Measurements from ENCODE around the gene PFN4. TPM values are rescaled to one million over a fixed set of nuclear protein-coding genes. Genes with fewer than 3 reads are reported as not detected.

Gene PFN4
- total and polyA plus RNA-seq, 9 of the 15 experiments (the other 6 are each of a cell fraction or from before 2014, with no cell fraction given): 0.07 to 0.54 (median 0.31) TPM; not detected in 2

DNA sequence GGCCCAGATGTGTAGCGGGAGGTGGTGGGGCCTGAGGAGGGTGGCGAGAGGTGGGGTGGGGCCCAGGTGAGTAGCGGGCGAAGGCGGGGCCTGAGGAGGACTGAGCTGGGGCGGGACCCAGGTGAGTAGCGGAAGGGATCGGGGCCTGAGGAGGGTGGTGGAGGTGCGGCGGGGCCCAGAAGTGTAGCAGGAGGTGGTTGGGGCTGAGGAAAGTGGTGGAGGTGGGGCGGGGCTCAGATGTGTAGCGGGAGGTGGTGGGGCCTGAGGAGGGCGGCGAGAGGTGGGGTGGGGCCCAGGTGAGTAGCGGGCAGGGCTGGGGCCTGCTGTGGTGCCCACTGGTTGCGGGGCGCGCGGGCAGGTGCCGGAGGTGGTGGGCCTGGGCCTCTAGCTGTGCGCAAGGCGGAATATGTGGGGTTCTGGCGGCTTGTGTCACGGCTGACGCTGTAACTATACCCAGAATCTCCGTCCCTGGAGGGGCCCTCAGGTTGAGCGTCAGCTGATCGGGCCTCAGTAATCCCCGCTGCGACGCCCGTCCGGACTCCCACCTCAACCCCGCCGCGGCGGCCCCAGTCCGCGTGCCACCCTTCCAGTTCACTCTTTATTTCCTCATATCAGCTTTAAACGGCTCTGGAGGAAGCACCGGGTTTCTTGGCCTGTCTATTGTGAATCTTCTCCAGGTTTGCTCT lies 46.1 kb downstream of the PFN4 start (continued):
- TF ChIP-seq, protein P1, sequence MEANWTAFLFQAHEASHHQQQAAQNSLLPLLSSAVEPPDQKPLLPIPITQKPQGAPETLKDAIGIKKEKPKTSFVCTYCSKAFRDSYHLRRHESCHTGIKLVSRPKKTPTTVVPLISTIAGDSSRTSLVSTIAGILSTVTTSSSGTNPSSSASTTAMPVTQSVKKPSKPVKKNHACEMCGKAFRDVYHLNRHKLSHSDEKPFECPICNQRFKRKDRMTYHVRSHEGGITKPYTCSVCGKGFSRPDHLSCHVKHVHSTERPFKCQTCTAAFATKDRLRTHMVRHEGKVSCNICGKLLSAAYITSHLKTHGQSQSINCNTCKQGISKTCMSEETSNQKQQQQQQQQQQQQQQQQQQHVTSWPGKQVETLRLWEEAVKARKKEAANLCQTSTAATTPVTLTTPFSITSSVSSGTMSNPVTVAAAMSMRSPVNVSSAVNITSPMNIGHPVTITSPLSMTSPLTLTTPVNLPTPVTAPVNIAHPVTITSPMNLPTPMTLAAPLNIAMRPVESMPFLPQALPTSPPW (CRISPR knock-in tag; IDR thresholded peaks at IDR 0.05): peak; percentile 51

DNA sequence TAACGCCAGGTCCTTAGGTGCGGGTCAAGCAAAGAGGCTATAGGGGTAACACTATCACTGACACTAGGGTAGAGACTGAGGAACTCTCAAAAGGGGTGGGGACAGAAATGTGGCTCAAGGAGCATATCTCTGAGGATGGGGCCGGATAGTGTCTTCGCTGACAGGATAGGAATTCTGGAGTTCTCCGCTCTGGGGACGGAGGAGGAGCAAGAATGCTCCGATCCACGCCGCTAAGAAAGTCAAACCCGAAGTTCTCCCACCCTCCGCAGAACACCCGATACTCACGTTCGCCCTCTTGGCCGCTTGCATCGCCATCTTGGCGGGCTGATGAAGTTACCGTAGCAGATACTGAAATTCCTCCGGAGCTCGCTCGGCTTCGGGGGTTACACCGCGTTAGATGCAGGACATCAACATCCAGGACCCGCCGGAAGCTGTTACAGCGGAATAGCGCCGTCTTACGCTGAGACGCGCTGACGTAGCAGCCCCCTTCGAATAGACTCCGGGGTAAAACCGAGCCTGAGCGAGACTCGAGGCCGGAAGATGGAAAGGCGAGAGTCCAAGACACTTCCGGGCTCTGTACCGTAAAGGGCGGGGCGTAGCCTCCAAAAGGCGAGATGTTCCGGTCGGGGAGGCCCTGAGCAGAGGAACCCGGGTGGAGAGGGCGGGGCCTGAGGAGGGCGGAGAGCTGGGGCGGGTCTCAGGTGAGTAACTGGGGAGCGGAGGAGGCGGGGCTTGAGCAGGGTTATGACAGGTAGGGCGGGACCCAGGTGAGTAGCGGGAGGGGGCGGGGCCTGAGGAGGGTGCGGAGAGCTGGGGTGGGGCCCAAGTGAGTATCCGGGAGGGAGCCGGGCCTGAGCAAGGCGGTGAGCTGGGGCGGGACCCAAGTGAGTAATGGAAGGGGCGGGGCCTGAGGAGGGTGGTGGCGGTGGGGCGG lies 47.0 kb downstream of the PFN4 start, which contains the start of gene SF3B6:
TSS of gene SF3B6 (minus strand) at position 412 of the 934 bp plus-strand sequence. CDS start at position 315, 97 bp downstream.
- ChIA-PET POLR2A (interaction anchor here (0.5 to 1.9 kb wide), 12 partner anchors 8 to 151 kb away, joined by 3 to 16 read pairs (median 7); partner anchors contain the start of genes ATAD2B, MFSD2B, TP53I3 and WDCP), CTCF (ENCODE audit: low intra/inter-chr PET ratio) (no interaction called here)
- Histone ChIP-seq H4K20me1 (replicated peaks; ENCODE audit: control insufficient read depth, insufficient read depth, low read length) (no peaks in the 10 kb centered on the region), H3K9me1 (ENCODE audit: control insufficient read depth, insufficient read depth, low read length) (no peaks in the 10 kb centered on the region), H3K36me3 (ENCODE audit: control insufficient read depth, insufficient read depth, low read length) (peaks cover 36% of the 10 kb centered on the region), H2AFZ (ENCODE audit: low read depth, low read length) (peak within 1 kb of the TSS; percentile 82), H3K4me3 (peak within 1 kb of the TSS; percentile 58), H3K27ac (ENCODE audit: extremely low read depth, low read depth, low read length) (peak within 1 kb of the TSS; percentile 75), H3K4me2 (ENCODE audit: insufficient read depth, low read length) (peak within 1 kb of the TSS; percentile 99), H3K9ac (ENCODE audit: insufficient read depth in 1 of 2, low read depth in 2 of 2, low read length in 2 of 2) (peak within 1 kb of the TSS; percentile 78 to 92), H3K4me1 (replicated peaks in 1 of 2; ENCODE audit: control insufficient read depth in 2 of 2, insufficient read depth in 2 of 2, low read length in 2 of 2) (peaks cover 9 to 15% of the 10 kb centered on the region in 2 experiments; a peak in 4 of 5 replicates), H3K9me3 (replicated peaks; ENCODE audit: control insufficient read depth, insufficient read depth, low read depth, low read length) (no peaks in the 10 kb centered on the region), H3K27me3 (ENCODE audit: control insufficient read depth in 2 of 2, insufficient read depth in 2 of 2, low read length in 2 of 2) (no peaks in the 10 kb centered on the region), H3K79me2 (ENCODE audit: control insufficient read depth, insufficient read depth, low read length) (peaks cover 45% of the 10 kb centered on the region)
- under 1% methylated on average over 51 of the region's 64 CpGs for WGBS (ENCODE audit: insufficient coverage, low coverage, missing lambda C conversion rate)
- peak; percentile 94 for ATAC-seq
- peak; percentile 98 for FAIRE-seq
- intact Hi-C loops (cut with micrococcal nuclease): loop anchor here (1.0 to 2.0 kb wide), 3 partner anchors 29 to 149 kb away; partner anchors contain the start of genes ATAD2B and WDCP
- TSS peak; percentile 66 for BruUV-seq (replicated peaks)
- in situ Hi-C loops (cut with MboI): no loop called here
- DNase-seq (ENCODE audit: extremely low read depth in 1 of 4, low spot score in 3 of 4): peak; percentile 94 to 100 (median 96)
- TF ChIP-seq SOX6 (IDR thresholded peaks at IDR 0.05) (peak; percentile 81), NFXL1 (CRISPR knock-in tag; IDR thresholded peaks at IDR 0.05) (no peak), ZC3H8 (IDR thresholded peaks at IDR 0.05) (peak; percentile 23; the same call in 1 of the 2 replicates), HDAC1 (IDR thresholded peaks at IDR 0.05) (peak in 1 of 2 experiments; percentile 85; a peak in 2 of 4 replicates), ZBTB7A (IDR thresholded peaks at IDR 0.05; ENCODE audit: borderline replicate concordance, control insufficient read depth, low read depth, low read length) (peak; percentile 67; the same call in 1 of the 2 replicates), POLR2G (IDR thresholded peaks at IDR 0.05; ENCODE audit: low read depth, low read length) (peak; percentile 90), NRF1 (conservative IDR thresholded peaks at IDR 0.05 in 1 of 2, IDR thresholded peaks at IDR 0.05 in 1 of 2) (peak; percentile 71 to 74), POLR2B (IDR thresholded peaks at IDR 0.05; ENCODE audit: low read depth, partially characterized antibody) (peak; percentile 93), NONO (IDR thresholded peaks at IDR 0.05; ENCODE audit: low read depth in 2 of 2, low read length in 1 of 2) (peak in 1 of 2 experiments; percentile 31; a peak in 1 of 4 replicates), HLTF (IDR thresholded peaks at IDR 0.05) (no peak; the same call in 1 of the 2 replicates), NFE2 (IDR thresholded peaks at IDR 0.05; ENCODE audit: low read depth) (peak; percentile 43; the same call in 1 of the 2 replicates), ATF7 (IDR thresholded peaks at IDR 0.05) (peak; percentile 93), BCOR (IDR thresholded peaks at IDR 0.05) (peak; percentile 42), LEF1 (IDR thresholded peaks at IDR 0.05) (peak; percentile 42; the same call in 1 of the 2 replicates)
- TF ChIP-seq, protein P2, sequence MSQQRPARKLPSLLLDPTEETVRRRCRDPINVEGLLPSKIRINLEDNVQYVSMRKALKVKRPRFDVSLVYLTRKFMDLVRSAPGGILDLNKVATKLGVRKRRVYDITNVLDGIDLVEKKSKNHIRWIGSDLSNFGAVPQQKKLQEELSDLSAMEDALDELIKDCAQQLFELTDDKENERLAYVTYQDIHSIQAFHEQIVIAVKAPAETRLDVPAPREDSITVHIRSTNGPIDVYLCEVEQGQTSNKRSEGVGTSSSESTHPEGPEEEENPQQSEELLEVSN (IDR thresholded peaks at IDR 0.05; ENCODE audit: borderline replicate concordance in 1 of 2, extremely low read depth in 1 of 2, insufficient read depth in 1 of 2, insufficient read length in 1 of 2, low read depth in 1 of 2, low read length in 1 of 2, poor library complexity in 1 of 2, severe bottlenecking in 1 of 2): peak in 1 of 2 experiments; percentile 19
